Panc1 (cell line): Measurements from ENCODE around the gene SLF2. TPM values are rescaled to one million over a fixed set of nuclear protein-coding genes. Genes with fewer than 3 reads are reported as not detected.

Experiments
- ATAC-seq: fragments of 200-7000 bp; cut with Tn5 transposase; 2 replicates; pipeline ENCODE4 v1.9.1; 2020; ENCODE audit warnings: mild to moderate bottlenecking, moderate library complexity
- BruUV-seq: library from RNA; stranded (reverse); fragments of 400-500 nt; replicated peaks from 2 replicates; lab custom pipeline; 2021; lab: Mats Ljungman, UMichigan
- CTCF ChIA-PET: fragments of 300-600 bp; sonication (Branson Sonifier 250); formaldehyde crosslinking; loops from one replicate; lab custom pipeline; 2022; ENCODE audit warnings: antibody characterized with exemption; lab: Charles Lee
- POLR2A ChIA-PET: fragments of 300-600 bp; sonication (Branson Sonifier 250); formaldehyde crosslinking; loops from one replicate; lab custom pipeline; 2022; ENCODE audit warnings: antibody characterized with exemption; lab: Charles Lee
- DNase-seq: peaks from one replicate; pipeline ENCODE4 v3.0.0-alpha.2; 2010; ENCODE audit warnings: low read depth, low spot score
- H3K27ac ChIP-seq: 2 replicates; pipeline ENCODE4 v1.5.1; 2011; ENCODE audit warnings: mild to moderate bottlenecking, low read length, inconsistent platforms
- H3K27me3 ChIP-seq: fragments of 200-500 bp; sonication (Bioruptor generic); 2 replicates; pipeline ENCODE4 v1.6.0; 2014; ENCODE audit warnings: low read length, inconsistent platforms; ENCODE audit not compliant: control insufficient read depth, insufficient read depth
- H3K36me3 ChIP-seq: fragments of 200-500 bp; sonication (Bioruptor generic); 2 replicates; pipeline ENCODE4 v1.5.1; 2014; ENCODE audit warnings: inconsistent platforms, mild to moderate bottlenecking, low read length, moderate library complexity; ENCODE audit not compliant: control insufficient read depth, insufficient read depth
- H3K4me1 ChIP-seq: 2 replicates; pipeline ENCODE4 v1.5.1; 2011; ENCODE audit warnings: inconsistent platforms, mild to moderate bottlenecking, low read length, moderate library complexity; ENCODE audit not compliant: control insufficient read depth, insufficient read depth
- H3K4me3 ChIP-seq, 2 experiments: 2 replicates each; pipeline ENCODE4 v1.5.1; 2011 to 2012; ENCODE audit warnings: low read depth in 2 of 2, low read length in 2 of 2, mild to moderate bottlenecking in 2 of 2, inconsistent platforms in 1 of 2, moderate library complexity in 1 of 2
- H3K9me3 ChIP-seq: fragments of 200-500 bp; sonication (Bioruptor generic); 2 replicates; pipeline ENCODE4 v1.5.1; 2014; ENCODE audit warnings: low read depth, mild to moderate bottlenecking, inconsistent platforms, low read length, moderate library complexity; ENCODE audit not compliant: control insufficient read depth, insufficient read depth
- POLR2AphosphoS5 ChIP-seq: IDR thresholded peaks from 2 replicates; pipeline ENCODE4 v1.6.1; 2012; ENCODE audit warnings: mild to moderate bottlenecking, low read depth, low read length, moderate library complexity
- SIN3A ChIP-seq: IDR thresholded peaks from 2 replicates; pipeline ENCODE4 v1.6.1; 2012; ENCODE audit warnings: low read depth, mild to moderate bottlenecking, low read length, moderate library complexity, borderline replicate concordance; ENCODE audit not compliant: insufficient read depth
- TCF7L2 ChIP-seq: IDR thresholded peaks from 2 replicates; pipeline ENCODE4 v1.6.1; 2011; ENCODE audit warnings: mild to moderate bottlenecking, low read depth, low read length, inconsistent platforms
- in situ Hi-C: cut with HindIII; loops from 2 replicates; pipeline ENCODE4 v1.10.0; 2016; ENCODE audit warnings: low sequenced_read_pairs, low pct_unique_long_range_greater_than_20kb
- intact Hi-C: fragments of 100-400 bp; cut with micrococcal nuclease; formaldehyde crosslinking; loops from one replicate; pipeline ENCODE4 v1.10.0; 2022; ENCODE audit not compliant: unreplicated experiment
- total RNA-seq: library from RNA; stranded (reverse); gene quantifications from one replicate; pipeline ENCODE4 v1.2.1, GENCODE V29; 2021; ENCODE audit not compliant: unreplicated experiment
- TF ChIP-seq, protein P1 (sequence below), 2 experiments: IDR thresholded peaks; 2 replicates each; pipeline ENCODE4 v1.6.1; 2011 to 2012; ENCODE audit warnings: low read depth in 2 of 2, control low read depth in 1 of 2, low read length in 1 of 2, mild to moderate bottlenecking in 1 of 2, moderate library complexity in 1 of 2; ENCODE audit not compliant: insufficient read depth in 1 of 2
- TF ChIP-seq, protein P2 (sequence below): fragments of 450-650 bp; IDR thresholded peaks from 2 replicates; pipeline ENCODE4 v1.5.1; 2017; ENCODE audit warnings: mild to moderate bottlenecking

The SLF2 gene
- total RNA-seq, 1 experiment from 2014 or later = 38.8 TPM

DNA sequence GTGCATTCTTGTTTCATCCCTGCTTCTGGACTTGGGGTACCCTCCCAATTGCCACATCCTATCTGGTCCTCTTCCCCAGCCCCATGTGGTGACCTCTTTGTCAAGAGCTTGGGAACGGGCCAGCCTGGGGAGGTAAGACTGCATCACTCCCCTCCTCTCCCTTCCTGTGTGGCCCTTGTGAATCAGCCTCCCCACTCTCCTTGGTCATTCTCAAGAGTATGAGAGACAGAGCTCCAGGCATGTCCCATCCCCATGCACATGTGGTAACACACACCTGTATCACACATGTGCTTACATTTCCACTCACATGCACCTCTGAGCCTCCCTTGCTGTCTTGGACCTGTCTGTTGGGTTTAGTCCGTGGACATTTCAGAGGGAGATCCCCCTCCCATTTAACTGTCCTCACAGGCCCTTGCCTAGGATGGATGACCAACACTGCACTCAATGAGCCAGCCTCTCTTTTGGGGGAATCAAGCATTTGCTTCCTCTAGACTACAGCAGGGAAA is 72.0 kb downstream of the SLF2 start:
- Histone ChIP-seq H3K27ac (no peak overlapping the region), H3K27me3 (no peaks in the 10 kb centered on the region), H3K4me1 (peaks cover 27% of the 10 kb centered on the region), H3K36me3 (peaks cover 12% of the 10 kb centered on the region), H3K4me3 (no peak overlapping the region), H3K9me3 (no peaks in the 10 kb centered on the region)
- DNase-seq (no peak), ATAC-seq (no peak)
- intact Hi-C loops = no loop called here
- TF ChIP-seq POLR2AphosphoS5 = no peak
- TF ChIP-seq SIN3A = no peak
- TF ChIP-seq TCF7L2 = no peak
- TF ChIP-seq, protein P1, sequence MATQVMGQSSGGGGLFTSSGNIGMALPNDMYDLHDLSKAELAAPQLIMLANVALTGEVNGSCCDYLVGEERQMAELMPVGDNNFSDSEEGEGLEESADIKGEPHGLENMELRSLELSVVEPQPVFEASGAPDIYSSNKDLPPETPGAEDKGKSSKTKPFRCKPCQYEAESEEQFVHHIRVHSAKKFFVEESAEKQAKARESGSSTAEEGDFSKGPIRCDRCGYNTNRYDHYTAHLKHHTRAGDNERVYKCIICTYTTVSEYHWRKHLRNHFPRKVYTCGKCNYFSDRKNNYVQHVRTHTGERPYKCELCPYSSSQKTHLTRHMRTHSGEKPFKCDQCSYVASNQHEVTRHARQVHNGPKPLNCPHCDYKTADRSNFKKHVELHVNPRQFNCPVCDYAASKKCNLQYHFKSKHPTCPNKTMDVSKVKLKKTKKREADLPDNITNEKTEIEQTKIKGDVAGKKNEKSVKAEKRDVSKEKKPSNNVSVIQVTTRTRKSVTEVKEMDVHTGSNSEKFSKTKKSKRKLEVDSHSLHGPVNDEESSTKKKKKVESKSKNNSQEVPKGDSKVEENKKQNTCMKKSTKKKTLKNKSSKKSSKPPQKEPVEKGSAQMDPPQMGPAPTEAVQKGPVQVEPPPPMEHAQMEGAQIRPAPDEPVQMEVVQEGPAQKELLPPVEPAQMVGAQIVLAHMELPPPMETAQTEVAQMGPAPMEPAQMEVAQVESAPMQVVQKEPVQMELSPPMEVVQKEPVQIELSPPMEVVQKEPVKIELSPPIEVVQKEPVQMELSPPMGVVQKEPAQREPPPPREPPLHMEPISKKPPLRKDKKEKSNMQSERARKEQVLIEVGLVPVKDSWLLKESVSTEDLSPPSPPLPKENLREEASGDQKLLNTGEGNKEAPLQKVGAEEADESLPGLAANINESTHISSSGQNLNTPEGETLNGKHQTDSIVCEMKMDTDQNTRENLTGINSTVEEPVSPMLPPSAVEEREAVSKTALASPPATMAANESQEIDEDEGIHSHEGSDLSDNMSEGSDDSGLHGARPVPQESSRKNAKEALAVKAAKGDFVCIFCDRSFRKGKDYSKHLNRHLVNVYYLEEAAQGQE (IDR thresholded peaks at IDR 0.05; ENCODE audit: insufficient read depth in 1 of 2, low read depth in 2 of 2, low read length in 1 of 2) = no peak
- TF ChIP-seq, protein P2, sequence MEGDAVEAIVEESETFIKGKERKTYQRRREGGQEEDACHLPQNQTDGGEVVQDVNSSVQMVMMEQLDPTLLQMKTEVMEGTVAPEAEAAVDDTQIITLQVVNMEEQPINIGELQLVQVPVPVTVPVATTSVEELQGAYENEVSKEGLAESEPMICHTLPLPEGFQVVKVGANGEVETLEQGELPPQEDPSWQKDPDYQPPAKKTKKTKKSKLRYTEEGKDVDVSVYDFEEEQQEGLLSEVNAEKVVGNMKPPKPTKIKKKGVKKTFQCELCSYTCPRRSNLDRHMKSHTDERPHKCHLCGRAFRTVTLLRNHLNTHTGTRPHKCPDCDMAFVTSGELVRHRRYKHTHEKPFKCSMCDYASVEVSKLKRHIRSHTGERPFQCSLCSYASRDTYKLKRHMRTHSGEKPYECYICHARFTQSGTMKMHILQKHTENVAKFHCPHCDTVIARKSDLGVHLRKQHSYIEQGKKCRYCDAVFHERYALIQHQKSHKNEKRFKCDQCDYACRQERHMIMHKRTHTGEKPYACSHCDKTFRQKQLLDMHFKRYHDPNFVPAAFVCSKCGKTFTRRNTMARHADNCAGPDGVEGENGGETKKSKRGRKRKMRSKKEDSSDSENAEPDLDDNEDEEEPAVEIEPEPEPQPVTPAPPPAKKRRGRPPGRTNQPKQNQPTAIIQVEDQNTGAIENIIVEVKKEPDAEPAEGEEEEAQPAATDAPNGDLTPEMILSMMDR = no peak
- in situ Hi-C loops = no loop called here
- ChIA-PET POLR2A (no interaction called here), CTCF (interaction anchor here (0.6 kb wide), 1 partner anchor 56 kb away, joined by 17 read pairs; no protein-coding TSS in a partner anchor)
- no TSS peak for BruUV-seq

DNA sequence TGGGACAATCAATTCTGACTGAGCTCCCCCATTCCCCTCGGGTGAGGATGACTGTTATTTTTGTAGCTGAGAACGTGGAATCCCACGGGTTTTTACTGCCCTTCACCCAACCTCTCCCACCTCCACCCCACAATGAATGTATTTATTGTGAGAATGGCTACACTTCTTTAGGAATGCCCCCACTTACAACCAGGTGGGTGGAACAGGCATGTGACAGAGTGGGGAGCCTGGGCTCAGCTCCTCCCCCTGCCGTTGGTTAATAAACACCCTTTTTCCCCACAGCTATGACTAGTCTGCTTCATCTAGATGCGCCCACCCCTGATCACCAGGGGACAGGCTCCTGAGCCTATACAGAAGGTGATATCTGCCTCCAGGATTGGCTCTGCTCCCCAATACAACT is 72.6 kb downstream of the SLF2 start:
- Histone ChIP-seq H3K27me3 (no peaks in the 10 kb centered on the region), H3K9me3 (no peaks in the 10 kb centered on the region), H3K36me3 (peaks cover 18% of the 10 kb centered on the region), H3K27ac (no peak overlapping the region), H3K4me1 (peaks cover 30% of the 10 kb centered on the region), H3K4me3 (no peak overlapping the region)
- TF ChIP-seq SIN3A (no peak), POLR2AphosphoS5 (0 out of 2 replicates have a peak, but pooled peaks have one; percentile 28)
- no TSS peak for BruUV-seq
- intact Hi-C loops = no loop called here
- in situ Hi-C loops = no loop called here
- ATAC-seq (no peak), DNase-seq (no peak)
- ChIA-PET CTCF (interaction anchor here (0.6 kb wide), 1 partner anchor 56 kb away, joined by 17 read pairs; no protein-coding TSS in a partner anchor), POLR2A (no interaction called here)

DNA sequence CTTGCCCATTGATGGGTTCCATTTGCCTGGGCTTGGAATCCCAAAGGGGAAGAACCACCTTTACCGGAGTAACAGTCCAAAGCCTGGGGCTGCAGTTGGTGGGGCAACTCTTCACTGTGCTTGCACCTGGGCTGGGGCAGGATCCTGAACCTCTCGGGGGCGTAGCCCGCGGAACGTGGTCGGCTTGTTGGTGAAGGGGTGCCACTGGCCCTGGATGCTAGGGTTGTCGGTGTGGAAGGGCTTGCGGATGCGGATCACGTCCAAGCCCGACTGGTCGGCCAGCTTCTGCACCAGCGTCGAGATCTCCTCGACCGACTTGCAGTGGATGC is 73.8 kb downstream of the SLF2 start:
- Histone ChIP-seq H3K4me3 (peak overlapping the region; percentile 84 to 98), H3K27ac (peak overlapping the region; percentile 95), H3K27me3 (no peaks in the 10 kb centered on the region), H3K4me1 (peaks cover 30% of the 10 kb centered on the region), H3K9me3 (no peaks in the 10 kb centered on the region), H3K36me3 (peaks cover 26% of the 10 kb centered on the region)
- TSS peak; percentile 91 for BruUV-seq
- ChIA-PET POLR2A (no interaction called here), CTCF (no interaction called here)
- TF ChIP-seq, protein P2 = no peak
- TF ChIP-seq TCF7L2 (no peak), SIN3A (no peak), POLR2AphosphoS5 (no peak)
- TF ChIP-seq, protein P1 (IDR thresholded peaks at IDR 0.05; ENCODE audit: insufficient read depth in 1 of 2, low read depth in 2 of 2, low read length in 1 of 2) = no peak
- in situ Hi-C loops (no loop called here), intact Hi-C loops (no loop called here)
- no peak; the same call in 1 of the 2 replicates for ATAC-seq
- DNase-seq = no peak
